ENCODE measurements around the gene HES3. TPM values are rescaled to one million over a fixed set of nuclear protein-coding genes. Genes with fewer than 3 reads are reported as not detected.

HES3 gene
- total RNA-seq, 1 experiment from 2014 or later = not detected

DNA sequence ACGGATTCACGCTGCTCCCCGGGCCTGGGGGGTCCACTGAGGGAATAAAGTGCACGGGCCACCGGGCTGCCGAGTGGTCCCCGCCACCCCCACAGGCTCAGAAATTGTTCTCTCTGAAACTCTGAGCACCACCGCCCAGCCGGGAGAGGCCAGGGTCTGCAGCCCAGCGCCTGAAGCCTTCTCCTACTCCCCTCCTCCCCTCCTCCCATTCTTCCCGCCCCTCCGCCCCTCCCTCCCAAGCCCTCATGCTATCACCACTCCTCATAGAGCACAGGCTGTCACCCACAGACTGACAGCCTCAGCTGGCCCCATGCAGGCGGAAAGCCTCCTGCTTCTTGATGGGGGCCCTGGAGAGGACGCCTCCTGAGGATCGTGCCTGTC lies 17.6 kb downstream of the HES3 start:
- DNase-seq (ENCODE audit: low read depth, low spot score) (no peak), ATAC-seq (no peak)
- no peaks in the 10 kb centered on the region for H3K9me3 ChIP-seq (ENCODE audit: control insufficient read depth in 1 of 2, insufficient read depth in 1 of 2, low read depth in 1 of 2, low read length in 2 of 2)
- peaks cover 11 to 26% of the 10 kb centered on the region in 2 experiments; a peak in 2 of 4 replicates for H3K4me1 ChIP-seq (ENCODE audit: control insufficient read depth in 1 of 2, insufficient read depth in 2 of 2, low read length in 2 of 2)
- no peaks in the 10 kb centered on the region; a peak in 1 of 4 replicates for H3K36me3 ChIP-seq (ENCODE audit: control insufficient read depth in 1 of 2, insufficient read depth in 2 of 2, low read length in 2 of 2)
- H3K4me2 ChIP-seq (ENCODE audit: low read length) = peak overlapping the region; percentile 87
- no peak overlapping the region for H3K9ac ChIP-seq (ENCODE audit: low read length)
- intact Hi-C loops (cut with micrococcal nuclease) = no loop called here
- TF ChIP-seq, protein P1, sequence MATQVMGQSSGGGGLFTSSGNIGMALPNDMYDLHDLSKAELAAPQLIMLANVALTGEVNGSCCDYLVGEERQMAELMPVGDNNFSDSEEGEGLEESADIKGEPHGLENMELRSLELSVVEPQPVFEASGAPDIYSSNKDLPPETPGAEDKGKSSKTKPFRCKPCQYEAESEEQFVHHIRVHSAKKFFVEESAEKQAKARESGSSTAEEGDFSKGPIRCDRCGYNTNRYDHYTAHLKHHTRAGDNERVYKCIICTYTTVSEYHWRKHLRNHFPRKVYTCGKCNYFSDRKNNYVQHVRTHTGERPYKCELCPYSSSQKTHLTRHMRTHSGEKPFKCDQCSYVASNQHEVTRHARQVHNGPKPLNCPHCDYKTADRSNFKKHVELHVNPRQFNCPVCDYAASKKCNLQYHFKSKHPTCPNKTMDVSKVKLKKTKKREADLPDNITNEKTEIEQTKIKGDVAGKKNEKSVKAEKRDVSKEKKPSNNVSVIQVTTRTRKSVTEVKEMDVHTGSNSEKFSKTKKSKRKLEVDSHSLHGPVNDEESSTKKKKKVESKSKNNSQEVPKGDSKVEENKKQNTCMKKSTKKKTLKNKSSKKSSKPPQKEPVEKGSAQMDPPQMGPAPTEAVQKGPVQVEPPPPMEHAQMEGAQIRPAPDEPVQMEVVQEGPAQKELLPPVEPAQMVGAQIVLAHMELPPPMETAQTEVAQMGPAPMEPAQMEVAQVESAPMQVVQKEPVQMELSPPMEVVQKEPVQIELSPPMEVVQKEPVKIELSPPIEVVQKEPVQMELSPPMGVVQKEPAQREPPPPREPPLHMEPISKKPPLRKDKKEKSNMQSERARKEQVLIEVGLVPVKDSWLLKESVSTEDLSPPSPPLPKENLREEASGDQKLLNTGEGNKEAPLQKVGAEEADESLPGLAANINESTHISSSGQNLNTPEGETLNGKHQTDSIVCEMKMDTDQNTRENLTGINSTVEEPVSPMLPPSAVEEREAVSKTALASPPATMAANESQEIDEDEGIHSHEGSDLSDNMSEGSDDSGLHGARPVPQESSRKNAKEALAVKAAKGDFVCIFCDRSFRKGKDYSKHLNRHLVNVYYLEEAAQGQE (IDR thresholded peaks at IDR 0.05; ENCODE audit: low read depth) = no peak
- TF ChIP-seq RAD21 (IDR thresholded peaks at IDR 0.05; ENCODE audit: low read depth) (no peak), EZH2 (IDR thresholded peaks at IDR 0.05) (no peak), SIN3A (IDR thresholded peaks at IDR 0.05; ENCODE audit: low read depth) (no peak), SP1 (IDR thresholded peaks at IDR 0.05; ENCODE audit: low read depth) (no peak), FOSL1 (IDR thresholded peaks at IDR 0.05; ENCODE audit: low read depth) (no peak), EGR1 (IDR thresholded peaks at IDR 0.05; ENCODE audit: low read depth) (no peak), POLR2AphosphoS5 (IDR thresholded peaks at IDR 0.05; ENCODE audit: low read depth, low read length) (no peak), ZNF274 (IDR thresholded peaks at IDR 0.05; ENCODE audit: low read depth, low read length) (no peak), POLR2A (IDR thresholded peaks at IDR 0.05; ENCODE audit: borderline replicate concordance, extremely low read depth, insufficient read depth, insufficient read length) (no peak), CEBPB (IDR thresholded peaks at IDR 0.05; ENCODE audit: low read depth) (no peak), SRF (IDR thresholded peaks at IDR 0.05; ENCODE audit: low read depth) (no peak), ELF1 (IDR thresholded peaks at IDR 0.05; ENCODE audit: borderline replicate concordance, low read depth) (no peak), TCF7L2 (IDR thresholded peaks at IDR 0.05; ENCODE audit: borderline replicate concordance, extremely low read depth, insufficient read depth, insufficient read length) (no peak), ZFX (IDR thresholded peaks at IDR 0.05) (no peak)
- TF ChIP-seq, protein P2, sequence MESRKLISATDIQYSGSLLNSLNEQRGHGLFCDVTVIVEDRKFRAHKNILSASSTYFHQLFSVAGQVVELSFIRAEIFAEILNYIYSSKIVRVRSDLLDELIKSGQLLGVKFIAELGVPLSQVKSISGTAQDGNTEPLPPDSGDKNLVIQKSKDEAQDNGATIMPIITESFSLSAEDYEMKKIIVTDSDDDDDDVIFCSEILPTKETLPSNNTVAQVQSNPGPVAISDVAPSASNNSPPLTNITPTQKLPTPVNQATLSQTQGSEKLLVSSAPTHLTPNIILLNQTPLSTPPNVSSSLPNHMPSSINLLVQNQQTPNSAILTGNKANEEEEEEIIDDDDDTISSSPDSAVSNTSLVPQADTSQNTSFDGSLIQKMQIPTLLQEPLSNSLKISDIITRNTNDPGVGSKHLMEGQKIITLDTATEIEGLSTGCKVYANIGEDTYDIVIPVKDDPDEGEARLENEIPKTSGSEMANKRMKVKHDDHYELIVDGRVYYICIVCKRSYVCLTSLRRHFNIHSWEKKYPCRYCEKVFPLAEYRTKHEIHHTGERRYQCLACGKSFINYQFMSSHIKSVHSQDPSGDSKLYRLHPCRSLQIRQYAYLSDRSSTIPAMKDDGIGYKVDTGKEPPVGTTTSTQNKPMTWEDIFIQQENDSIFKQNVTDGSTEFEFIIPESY (IDR thresholded peaks at IDR 0.05; ENCODE audit: extremely low read depth, insufficient replicate concordance, low read length) = no peak
- TF ChIP-seq, protein P3, sequence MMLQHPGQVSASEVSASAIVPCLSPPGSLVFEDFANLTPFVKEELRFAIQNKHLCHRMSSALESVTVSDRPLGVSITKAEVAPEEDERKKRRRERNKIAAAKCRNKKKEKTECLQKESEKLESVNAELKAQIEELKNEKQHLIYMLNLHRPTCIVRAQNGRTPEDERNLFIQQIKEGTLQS (IDR thresholded peaks at IDR 0.05) = no peak
- no TSS peak for BruUV-seq (replicated peaks)
- no peaks in the 10 kb centered on the region for H3K27me3 ChIP-seq (ENCODE audit: insufficient read depth, low read length)
- H4K20me1 ChIP-seq (ENCODE audit: insufficient read depth) = no peaks in the 10 kb centered on the region
- no peaks in the 10 kb centered on the region for H3K79me2 ChIP-seq (ENCODE audit: insufficient read depth, low read length)
- H3K4me3 ChIP-seq (replicated peaks in 1 of 2; ENCODE audit: low read depth in 1 of 2, low read length in 2 of 2) = peak overlapping the region in 1 of 2 experiments; percentile 55; a peak in 1 of 4 replicates
- CTCF ChIA-PET = no interaction called here
- no peaks in the 10 kb centered on the region for H3K9me2 ChIP-seq (ENCODE audit: insufficient read depth)
- RAD21 ChIA-PET (ENCODE audit: low non-redundant PET in 1 of 2, low total read pairs in 2 of 2, uncharacterized antibody in 2 of 2, unreplicated experiment in 2 of 2) = no interaction called here
- H2AFZ ChIP-seq (ENCODE audit: low read depth, low read length, poor library complexity, severe bottlenecking) = no peak overlapping the region
- POLR2A ChIA-PET = no interaction called here
- no peak overlapping the region for H3K27ac ChIP-seq (ENCODE audit: low read depth, low read length)
